NCI-H82 treated with DMSO at 0.1 percent for 48 hours (cell line): ENCODE results near the gene UNC13D.
"Not testable (repeated sequence)": the region's sequence is repeated elsewhere in the genome, so short reads cannot be mapped to it uniquely, and the experiment has no call there.

ENCODE experiments used
- DNase-seq: peaks from one replicate; lab custom pipeline; 2025; ENCODE audit not compliant: unreplicated experiment; lab: John Stamatoyannopoulos, UW

Gene UNC13D

GRCh38 chr17:75875182-75875939, 31.2 kb upstream of the UNC13D start:
- DNase-seq: no peak

GRCh38 chr17:75874323-75875181, 30.3 kb upstream of the UNC13D start:
- no peak for DNase-seq

GRCh38 chr17:75873587-75874322, 29.6 kb upstream of the UNC13D start:
- no peak for DNase-seq

GRCh38 chr17:75872434-75873351, 28.5 kb upstream of the UNC13D start:
- no peak for DNase-seq

GRCh38 chr17:75870228-75870627, 26.0 kb upstream of the UNC13D start:
- DNase-seq: not testable (repeated sequence)

GRCh38 chr17:75869282-75870141, 25.3 kb upstream of the UNC13D start:
- DNase-seq: no peak

GRCh38 chr17:75868730-75869281, 24.6 kb upstream of the UNC13D start:
- not testable (repeated sequence) for DNase-seq

GRCh38 chr17:75865404-75866188, 21.4 kb upstream of the UNC13D start:
- not testable (repeated sequence) for DNase-seq

- not testable (repeated sequence) for DNase-seq
Observed at GRCh38 chr17:75864887-75865286, 20.7 kb upstream of the UNC13D start.

- DNase-seq: no peak
Observed at GRCh38 chr17:75864448-75864871, 20.3 kb upstream of the UNC13D start.

GRCh38 chr17:75861927-75862317, 17.7 kb upstream of the UNC13D start:
- DNase-seq: no peak

- not testable (repeated sequence) for DNase-seq
Observed at GRCh38 chr17:75859358-75859757, 15.2 kb upstream of the UNC13D start.

- DNase-seq: no peak
Observed at GRCh38 chr17:75856062-75856756, 12.0 kb upstream of the UNC13D start.

GRCh38 chr17:75855310-75856061, 11.3 kb upstream of the UNC13D start, which contains the start of gene WBP2:
TSS of gene WBP2 (minus strand) at chr17:75855335. CDS start at chr17:75855297, 38 bp downstream.
- DNase-seq: peak; percentile 100

GRCh38 chr17:75854881-75855309, 10.7 kb upstream of the UNC13D start:
- DNase-seq: no peak

GRCh38 chr17:75854101-75854748, 10.0 kb upstream of the UNC13D start:
- DNase-seq: no peak
